Activated CD8-positive, alpha-beta memory T cell treated with anti-CD3 and anti-CD28 coated beads, Interleukin-2, amount 50 U/mL, for 4 hours (primary cell): ENCODE measurements around the gene PCBD1.
"Not testable (repeated sequence)": the region's sequence is repeated elsewhere in the genome, so short reads cannot be mapped to it uniquely, and the experiment has no call there.

ENCODE experiments used
- DNase-seq: peaks from one replicate; pipeline ENCODE4 v3.0.0-alpha.2; 2020

PCBD1 gene

DNA sequence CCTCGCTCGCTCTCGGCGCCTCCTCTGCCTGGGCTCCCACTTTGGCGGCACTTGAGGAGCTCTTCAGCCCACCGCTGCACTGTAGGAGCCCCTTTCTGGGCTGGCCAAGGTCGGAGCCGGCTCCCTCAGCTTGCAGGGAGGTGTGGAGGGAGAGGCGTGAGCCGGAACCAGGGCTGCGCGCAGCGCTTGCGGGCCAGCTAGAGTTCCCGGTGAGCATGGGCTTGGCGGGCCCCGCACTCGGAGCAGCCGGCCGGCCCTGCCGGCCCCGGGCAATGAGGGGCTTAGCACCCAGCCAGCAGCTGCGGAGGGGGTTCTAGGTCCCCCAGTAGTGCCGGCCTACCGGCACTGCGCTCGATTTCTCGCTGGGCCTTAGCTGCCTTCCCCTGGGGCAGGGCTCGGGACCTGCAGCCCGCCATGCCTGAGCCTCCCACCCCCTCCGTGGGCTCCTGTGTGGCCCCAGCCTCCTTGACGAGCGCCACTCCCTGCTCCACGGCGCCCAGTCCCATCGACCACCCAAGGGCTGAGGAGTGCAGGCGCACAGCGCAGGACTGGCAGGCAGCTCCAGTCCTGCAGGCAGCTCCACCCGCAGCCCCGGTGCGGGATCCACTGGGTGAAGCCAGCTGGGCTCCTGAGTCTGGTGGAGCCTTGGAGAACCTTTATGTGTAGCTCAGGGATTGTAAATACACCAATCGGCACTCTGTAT is 26.7 kb downstream of the PCBD1 start:
- not testable (repeated sequence) for DNase-seq

DNA sequence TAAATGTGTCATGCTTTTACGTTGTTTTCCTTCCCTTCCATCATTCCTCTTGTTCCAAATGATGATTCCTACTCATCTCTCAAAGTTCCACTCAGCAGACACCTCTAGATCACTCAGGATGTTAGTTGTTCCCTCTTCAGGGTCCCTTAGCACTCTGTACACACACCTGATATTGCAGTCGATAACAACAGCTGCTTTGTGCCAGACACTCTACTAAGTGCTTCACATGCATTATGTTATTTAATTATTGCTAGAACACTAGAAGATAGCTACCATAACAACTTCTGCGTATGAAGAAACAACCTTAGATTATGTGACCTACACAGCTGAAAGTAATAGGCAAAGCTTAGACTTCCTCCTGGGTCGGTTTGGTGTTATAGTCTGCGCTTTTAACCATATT is 29.6 kb downstream of the PCBD1 start:
- DNase-seq: no peak

DNA sequence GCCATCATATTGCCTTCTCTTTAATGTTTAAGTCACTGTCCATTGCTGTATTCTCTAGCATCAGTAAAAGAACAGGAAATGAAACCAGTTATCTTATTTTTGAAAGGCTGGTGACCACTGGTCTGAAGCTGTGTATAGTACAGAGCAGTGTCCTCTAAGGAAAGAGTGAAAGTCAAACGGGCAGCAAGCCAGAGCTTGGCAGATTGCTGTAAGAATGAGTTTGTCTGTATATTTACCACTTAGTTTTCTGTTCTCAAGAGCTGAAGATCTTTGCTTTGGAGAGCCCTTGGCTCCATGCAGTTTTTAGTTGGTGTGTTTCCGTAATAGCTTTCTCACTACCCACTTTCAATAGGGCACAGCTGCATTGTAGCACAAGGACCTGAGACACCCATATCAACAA is 31.9 kb downstream of the PCBD1 start:
- DNase-seq: no peak

DNA sequence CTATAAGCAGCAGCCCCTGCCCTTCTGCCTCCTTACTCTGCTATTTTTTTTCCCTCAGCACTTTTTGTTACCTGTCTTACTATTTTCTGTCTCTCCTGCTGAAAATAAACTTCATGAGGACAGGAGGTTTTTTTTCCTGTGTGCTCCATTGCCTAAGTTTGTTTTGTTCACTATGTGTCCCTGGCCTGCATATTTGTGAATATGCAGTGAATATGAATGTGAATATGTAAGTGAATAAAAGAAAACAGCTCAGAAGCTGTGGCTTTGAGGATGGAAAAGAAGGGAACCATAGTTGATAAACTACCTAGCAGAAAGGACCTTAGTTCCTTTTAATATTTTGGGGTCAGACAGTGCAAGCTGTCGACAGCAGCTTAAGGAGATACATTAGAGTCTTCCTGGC is 34.9 kb downstream of the PCBD1 start:
- no peak for DNase-seq

DNA sequence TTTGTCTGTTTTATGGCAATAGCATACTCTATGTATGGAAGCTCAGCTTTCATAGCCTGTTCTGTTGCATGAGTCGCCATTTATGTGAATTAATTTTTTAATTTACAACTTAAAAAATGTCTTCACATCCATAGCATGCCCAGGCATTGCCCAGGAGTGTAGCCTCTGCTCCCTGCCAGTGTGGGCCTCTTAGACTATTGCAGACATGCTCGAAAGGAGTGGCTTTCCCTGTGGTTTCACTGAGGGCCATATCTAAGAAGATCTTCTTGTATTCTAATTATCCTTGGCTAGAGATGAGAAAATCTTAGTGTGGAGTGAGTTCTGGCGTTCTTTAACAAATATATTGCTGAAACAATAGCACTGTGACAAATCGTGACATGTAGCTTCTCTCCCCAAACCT is 35.3 kb downstream of the PCBD1 start:
- no peak for DNase-seq

DNA sequence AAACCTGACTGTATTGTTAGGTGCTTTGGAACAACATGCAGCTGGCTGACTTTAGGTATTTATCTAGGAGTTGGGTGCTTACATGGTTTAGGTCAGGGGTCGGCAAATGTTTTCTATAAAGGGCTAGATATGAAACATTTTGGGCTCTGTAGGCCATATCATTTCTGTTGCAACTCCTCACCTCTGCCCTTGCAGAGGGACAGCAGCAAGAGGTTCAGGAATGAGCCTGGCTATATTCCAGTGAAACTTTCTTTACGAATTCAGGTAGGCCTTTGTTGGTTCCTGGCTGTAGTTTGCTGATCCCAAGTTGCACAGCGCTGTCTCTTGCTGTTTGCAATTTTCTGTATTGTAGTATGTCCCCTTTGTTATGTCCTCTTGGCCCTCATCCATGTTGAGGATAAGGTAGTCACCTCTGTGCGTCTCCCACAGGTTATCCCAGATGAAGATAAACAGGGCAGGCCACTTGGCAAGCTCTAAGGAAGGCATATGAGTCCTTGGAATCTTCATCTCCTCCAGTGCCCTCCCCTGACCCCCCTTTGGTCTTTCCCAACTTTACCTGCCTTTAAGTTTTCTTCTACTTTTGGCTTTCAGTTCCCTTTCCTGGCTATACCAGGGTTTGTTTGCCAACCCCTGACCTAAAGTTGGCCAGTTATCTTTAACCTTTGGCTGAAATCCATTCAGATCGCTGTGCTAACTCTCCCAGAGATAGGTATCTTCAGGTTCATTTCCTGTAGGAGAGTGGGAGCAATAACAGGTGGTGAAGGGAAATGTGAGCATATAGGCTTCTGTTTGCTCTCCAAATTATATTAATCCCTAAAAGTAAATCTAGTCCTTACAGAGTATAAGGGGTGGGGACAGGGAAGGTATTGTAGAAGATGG is 36.5 kb downstream of the PCBD1 start:
- no peak for DNase-seq

DNA sequence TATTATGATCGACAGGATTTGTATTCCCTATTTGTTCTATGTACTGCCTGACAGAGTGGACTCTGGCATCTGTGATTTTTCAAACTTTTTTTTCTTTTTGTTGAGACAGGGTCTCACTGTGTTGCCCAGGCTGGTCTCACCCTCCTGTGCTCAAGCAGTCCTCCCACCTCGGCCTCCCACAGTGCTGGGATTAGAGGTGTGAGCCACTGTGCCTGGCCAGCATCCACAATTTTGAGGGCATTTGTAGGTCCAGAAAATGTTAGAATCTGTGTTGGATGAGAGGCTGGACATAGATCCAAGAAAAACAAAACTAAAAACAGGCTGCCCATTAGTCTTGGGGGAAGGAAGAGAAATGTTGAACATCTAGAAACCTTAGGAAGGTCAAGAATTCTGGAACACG is 38.3 kb downstream of the PCBD1 start:
- DNase-seq: no peak

DNA sequence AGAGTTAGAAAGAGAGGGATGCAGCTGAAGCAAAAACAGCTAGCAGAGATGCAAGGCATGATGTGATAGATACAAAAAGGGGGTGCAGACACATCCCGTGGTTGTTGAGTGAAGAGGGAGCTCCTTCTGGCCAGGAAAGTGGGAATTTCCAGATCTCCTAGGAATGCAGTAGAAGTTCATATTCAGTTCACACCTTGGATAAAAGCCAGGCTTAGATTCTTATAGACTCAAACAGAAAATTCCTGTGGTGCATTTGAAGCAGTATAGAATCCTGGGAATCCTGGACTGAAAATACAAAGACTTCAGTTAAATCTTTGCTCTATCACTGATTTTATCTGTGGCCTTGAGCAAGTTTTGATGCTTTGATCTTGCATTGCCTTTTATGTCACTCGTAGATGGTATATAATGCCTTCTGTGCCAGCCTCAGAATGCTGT is 38.8 kb downstream of the PCBD1 start:
- no peak for DNase-seq

DNA sequence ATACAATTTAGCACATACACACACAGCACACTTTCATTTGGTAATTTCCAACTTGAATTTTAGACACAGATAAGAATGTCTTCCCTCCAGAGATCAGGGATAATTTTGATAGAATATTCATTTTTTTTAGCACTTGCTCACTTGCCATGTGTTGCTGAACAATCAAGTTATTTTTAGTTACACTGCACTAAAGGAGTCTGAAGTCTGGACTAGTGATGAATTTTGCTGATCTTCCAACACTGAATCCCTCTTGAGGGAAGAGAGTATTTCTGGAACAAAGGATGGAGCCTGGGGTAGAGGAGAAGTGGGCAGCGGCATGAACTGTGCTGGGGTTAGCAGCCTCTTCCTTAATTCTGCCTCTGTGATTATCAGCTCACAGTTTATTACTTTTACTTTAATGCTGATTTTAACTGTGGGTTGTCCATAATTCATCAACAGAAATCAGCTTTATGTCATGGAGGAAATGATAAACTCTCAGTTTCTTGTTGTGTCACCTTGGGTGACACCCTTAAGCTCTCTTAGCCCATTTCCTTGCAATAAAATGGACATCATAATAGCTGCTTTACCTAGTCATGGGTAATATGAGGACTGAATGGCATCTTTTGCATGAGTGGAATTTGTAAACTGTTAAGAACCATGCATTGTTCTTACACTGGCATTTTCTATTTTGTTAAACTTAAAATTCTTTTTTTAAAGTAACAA is 40.6 kb downstream of the PCBD1 start:
- DNase-seq: no peak

DNA sequence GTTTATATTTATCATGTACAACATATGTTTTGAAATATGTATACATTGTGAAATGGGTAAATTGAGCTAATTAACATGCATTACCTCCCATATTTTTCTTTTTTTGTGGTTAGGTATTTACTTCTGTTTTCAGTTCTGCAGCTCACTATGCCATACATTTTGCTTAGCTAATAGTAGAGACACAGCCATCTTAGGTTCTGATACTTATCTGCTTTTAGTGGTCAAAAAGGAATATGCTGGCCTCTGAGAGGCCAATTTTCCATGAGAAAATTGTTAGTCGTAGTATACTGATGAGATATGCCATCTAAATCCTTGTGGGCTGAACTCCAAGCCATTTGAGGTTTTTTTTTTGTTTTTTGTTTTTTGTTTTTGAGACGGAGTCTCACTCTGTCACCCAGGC is 41.6 kb downstream of the PCBD1 start:
- no peak for DNase-seq

DNA sequence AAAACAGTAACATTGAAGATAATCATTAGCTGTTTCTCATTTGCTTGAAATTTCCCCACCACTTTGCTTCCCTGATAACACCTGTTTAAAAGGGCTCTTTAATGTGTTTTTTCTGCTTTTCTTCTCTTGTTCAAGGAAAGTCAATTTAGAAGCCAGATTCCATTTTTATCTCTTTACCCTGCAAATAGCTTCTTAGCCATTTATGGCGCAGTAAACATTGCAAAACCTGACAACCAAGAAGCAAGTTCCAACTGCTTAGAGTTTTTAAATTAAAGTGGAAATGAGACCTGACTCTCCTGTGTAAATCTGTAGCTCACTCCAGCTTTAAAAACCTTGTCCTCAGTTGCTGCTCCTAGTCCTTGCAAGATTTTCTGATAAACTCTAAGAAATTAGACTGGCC is 42.5 kb downstream of the PCBD1 start:
- DNase-seq: no peak

DNA sequence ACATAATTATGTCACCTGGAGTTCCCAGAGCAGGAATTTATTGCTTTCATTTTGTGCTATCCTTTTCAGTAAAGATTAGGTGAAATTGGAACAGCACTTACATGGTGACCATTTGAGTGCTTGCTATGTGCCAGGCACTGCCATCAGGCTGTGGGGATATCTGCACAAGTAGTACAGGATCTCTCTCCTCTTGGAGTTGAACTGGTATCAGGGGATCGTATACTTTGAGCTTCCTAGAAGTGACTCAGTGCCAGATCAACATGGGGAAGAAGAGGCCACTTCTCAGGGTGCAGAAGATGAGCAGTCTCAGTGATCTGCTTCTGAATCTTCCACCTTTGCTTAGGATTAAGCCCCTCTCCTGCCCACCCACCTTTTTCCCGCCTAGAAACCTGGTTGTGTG is 43.1 kb downstream of the PCBD1 start:
- DNase-seq: no peak

DNA sequence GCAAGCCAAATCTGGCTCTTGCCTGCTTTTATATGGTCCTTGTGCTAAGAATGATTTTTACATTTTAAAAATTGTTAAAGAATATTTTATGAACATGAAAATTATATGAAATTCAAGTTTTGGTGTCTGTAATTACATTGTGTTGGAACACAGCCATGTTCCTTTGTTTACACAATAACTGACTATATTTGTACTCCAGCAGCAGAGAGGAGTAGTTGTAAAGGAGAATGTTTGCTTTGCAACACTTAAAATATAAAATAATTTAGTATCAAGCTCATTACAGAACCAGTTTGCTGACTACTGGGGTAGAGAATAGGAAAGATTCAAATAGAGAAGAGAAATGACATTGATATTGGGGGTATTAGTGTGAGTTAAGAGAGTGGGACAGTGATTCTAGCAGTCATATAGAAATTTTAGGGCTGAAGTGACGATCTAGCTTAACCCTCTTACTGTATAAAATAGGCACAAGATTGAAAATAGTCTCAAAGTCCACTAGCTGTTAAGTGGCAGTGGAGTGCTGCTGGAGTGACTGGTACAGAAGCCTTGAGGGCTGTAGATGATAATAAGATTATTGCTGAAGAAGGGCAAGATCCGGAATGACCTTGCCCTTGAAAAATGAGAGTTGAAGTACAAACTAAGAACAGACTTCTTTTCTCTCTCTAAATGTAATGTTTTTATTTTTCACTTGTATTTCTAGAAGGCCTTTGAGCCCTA is 44.4 kb downstream of the PCBD1 start:
- no peak for DNase-seq

DNA sequence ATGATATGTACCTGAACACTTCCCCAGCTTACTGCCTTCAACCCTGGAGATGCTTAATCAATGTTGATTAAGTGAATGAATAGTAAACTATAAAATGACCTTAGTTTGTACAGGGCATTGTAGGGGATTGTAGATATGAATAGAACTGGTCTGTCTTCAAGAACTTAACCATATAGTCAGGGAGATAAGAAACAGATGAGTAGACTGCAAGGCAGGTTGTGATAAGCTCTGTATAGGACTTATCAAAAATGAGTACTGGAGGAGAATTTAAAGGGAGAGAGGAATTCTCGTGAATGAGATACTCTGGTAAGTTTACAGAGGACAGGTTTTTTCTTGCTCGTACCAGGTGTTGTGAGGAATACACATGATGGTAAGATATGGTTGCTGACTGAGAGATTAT is 45.0 kb downstream of the PCBD1 start:
- no peak for DNase-seq

DNA sequence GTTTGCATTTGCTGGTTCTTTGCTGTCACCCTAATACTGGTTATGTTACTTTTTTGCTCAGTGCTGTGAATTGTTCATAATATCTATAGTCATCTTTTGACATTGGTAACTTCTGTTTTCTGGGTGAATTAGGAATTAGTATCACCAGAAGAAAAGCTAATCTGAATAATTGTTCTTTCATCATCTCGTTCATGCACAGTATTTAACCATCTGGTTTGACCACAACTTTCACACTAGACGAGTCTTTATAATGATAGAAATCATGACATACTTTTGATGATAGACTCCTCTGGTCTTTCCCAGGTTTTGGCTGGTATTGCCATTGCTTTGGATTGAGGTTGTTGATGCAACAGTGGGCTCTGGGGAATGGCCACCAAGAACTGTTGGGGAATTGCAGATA is 47.5 kb downstream of the PCBD1 start:
- DNase-seq: no peak

DNA sequence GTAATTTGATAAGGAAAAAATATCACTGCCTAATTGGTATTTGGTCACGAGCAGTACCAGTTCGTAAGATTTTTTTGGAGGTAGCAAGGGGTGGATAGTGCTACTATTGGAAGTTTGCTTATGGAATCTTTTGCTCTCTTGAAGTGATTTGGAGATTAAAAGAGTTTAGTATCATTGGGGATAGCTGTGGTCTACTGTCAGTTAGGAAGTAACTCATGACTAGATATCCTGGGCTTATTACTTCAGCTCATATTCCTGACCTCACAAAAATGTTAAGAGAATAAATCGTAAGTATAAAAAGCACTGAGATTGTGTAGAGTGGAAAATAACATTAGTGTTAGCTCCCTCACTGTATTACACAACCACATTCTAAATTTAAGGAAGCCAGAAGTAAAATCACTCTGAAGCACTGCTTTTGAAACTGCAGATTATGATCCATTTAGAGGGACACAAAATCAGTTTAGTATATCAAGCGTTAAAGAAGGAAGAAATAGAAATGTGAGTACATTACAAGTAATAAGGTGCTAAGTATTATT is 50.0 kb downstream of the PCBD1 start:
- no peak for DNase-seq

DNA sequence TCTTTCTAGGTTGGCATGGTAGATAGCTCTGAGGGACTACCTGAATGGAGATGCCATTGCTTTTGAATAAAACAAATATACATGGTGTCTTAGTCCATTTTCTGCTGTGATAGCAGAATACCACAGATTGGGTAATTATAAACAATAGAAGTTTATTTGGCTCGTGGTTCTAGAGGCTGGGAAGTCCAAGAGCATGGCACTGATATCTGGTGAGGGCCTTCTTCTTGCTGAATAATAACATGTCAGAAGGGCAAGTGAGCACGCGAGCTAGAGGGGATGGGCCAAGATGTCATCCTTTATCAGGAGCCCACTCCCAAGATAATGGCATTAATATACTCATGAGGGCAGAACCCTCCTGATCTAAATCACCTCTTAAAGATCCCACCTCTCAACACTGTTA is 50.7 kb downstream of the PCBD1 start:
- DNase-seq: no peak

DNA sequence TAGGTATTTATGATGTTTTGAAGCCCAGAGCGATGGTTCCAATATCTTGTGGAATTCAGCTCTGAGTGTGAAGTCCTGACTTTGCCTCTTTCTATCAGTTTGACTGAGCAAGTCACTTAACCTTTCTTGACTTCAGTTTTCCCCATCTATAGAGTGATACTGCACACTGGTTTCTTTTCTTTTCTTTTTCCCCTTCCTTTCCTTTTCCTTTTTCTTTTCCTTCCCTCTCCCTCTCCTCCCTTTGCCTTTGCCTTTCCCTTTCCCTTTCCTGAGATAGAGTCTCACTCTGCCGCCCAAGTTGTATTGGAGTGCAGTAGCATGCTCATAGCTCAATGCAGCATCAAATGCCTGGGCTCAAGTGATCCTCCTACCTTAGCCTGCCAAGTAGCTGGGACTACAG is 52.0 kb downstream of the PCBD1 start:
- DNase-seq: no peak

DNA sequence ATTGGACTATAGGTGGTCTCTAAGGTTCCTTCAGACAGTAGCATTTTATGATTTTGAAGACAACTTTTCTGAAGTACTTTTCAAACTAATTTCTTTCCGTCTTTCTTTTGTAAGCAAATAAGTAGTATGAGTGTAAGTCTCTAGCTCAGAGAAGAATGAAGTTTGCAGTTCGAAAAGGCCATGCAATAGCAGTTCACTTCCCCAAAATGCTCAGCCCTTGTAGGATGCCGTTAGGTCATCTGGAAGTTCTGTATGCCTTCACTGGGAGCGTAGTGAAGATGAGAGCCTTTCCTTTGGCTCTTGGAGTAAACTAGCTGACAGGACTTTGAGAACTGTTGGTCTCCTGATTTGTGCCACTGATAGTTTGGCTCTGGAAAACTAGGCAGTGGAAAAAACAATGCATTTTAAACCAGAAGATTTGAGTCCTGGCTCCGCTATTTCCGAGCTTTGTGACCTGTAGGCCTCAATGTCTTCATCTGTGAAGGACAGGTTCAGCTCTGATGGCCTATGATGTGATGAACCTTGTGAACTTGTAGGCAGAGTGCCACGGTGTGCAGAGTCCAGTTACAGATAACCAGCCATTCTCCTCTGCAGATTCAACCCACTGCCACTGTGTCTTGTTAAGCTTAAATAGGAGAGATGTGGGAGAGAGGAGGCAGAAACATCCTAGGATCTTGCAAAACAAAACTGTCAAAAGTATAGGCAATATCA is 53.8 kb downstream of the PCBD1 start:
- DNase-seq: no peak

DNA sequence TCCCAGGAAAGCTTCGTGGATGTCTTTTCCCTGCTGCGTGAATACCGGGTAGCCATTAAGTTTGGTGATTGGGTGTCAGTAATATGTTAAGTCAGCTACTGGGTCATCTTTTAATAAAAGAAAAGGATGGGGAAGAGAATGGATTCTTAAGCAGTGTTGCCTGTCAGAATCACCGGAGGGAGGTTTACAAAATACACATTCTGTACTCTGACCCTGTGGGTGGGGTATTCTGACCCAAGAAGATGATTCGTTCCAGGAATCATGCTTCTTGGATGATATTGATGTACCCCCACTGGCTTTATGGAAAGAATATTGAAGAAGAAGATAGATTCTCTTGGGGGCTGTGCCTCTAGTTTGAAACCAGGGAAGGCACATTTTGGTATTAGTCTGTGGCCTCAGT is 54.3 kb downstream of the PCBD1 start:
- no peak for DNase-seq

DNA sequence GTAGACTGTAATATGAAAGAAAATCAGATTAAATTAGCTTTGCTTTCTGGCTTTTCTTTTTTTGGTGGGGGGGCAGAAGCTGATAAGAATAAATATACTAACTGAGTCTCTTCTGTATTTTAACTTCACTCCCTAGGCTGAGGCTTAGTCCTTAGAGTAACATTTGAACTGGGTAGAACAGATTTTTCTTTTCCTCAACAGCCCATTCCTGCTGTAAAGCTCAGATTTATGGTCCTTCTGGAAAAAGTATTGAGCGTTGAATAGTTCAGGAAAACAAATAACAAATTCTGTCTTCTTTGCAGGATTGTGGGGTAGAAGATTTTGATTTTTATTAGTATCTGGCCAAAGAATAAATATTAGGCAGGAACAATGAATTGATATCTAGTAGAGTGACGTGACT is 54.8 kb downstream of the PCBD1 start:
- no peak for DNase-seq
